Breast epithelium (tissue), 4 donors: ENCODE measurements around the gene IER3. TPM values are rescaled to one million over a fixed set of nuclear protein-coding genes. Genes with fewer than 3 reads are reported as not detected.
A peak's percentile ranks its signal among the peaks of the same experiment; 100 is the strongest.

Experiments
- DNase-seq, 2 donors: peaks; one replicate each; pipeline ENCODE4 v3.0.0-alpha.2; 2019; ENCODE audit warnings: low spot score in 2 of 2
- H3K27ac ChIP-seq, 2 donors: fragments of 200-600 bp; sonication (generic) in 1 of 2; one replicate each; pipeline ENCODE4 v1.5.1; 2016 to 2019; ENCODE audit warnings: mild to moderate bottlenecking in 1 of 2
- H3K27me3 ChIP-seq, 2 donors: fragments of 200-600 bp; sonication (generic) in 1 of 2; one replicate each; pipeline versions ENCODE4 v1.5.1 to v1.6.0; 2017 to 2019; ENCODE audit warnings: control low read depth in 1 of 2, mild to moderate bottlenecking in 1 of 2
- H3K36me3 ChIP-seq: fragments of 200-600 bp; one replicate; pipeline ENCODE4 v1.5.1; 2019
- H3K4me1 ChIP-seq, 2 donors: fragments of 200-600 bp; sonication (generic); one replicate each; pipeline ENCODE4 v1.5.1; 2016 to 2019; ENCODE audit warnings: control low read depth in 1 of 2
- H3K4me3 ChIP-seq, 3 donors: fragments of 200-600 bp; sonication (generic); 1 replicate in 2 of 3; 2 replicates in 1 of 3; pipeline ENCODE4 v1.5.1; 2016 to 2019; ENCODE audit warnings: mild to moderate bottlenecking in 3 of 3, moderate library complexity in 2 of 3
- H3K9me3 ChIP-seq, 2 donors: fragments of 200-600 bp; sonication (generic) in 1 of 2; one replicate each; pipeline ENCODE4 v1.5.1; 2016 to 2019; ENCODE audit warnings: control low read depth in 1 of 2
- POLR2A ChIP-seq: fragments of 450-650 bp; IDR thresholded peaks from one replicate; pipeline ENCODE4 v1.6.1; 2016; ENCODE audit warnings: antibody characterized with exemption, mild to moderate bottlenecking, moderate library complexity
- POLR2AphosphoS5 ChIP-seq, 3 donors: sonication (generic); formaldehyde crosslinking; IDR thresholded peaks; one replicate each; pipeline ENCODE4 v1.6.1; 2017; ENCODE audit warnings: antibody characterized with exemption in 3 of 3
- intact Hi-C: fragments of 100-400 bp; cut with DNase I; formaldehyde crosslinking; loops from one replicate; pipeline ENCODE4 v1.15.1; 2023; ENCODE audit warnings: low total_unique reads
- total RNA-seq, 3 donors: library from RNA; depleted of rRNA; stranded (reverse); fragments of >200 nt; gene quantifications; one replicate each; pipeline ENCODE4 v1.1.0, GENCODE V29; 2016
- TF ChIP-seq, protein P1 (sequence below), 3 donors: fragments of 450-650 bp; IDR thresholded peaks; one replicate each; pipeline ENCODE4 v1.5.1; 2016 to 2017; ENCODE audit warnings: antibody characterized with exemption in 3 of 3, mild to moderate bottlenecking in 3 of 3, moderate library complexity in 3 of 3

The IER3 gene
- total RNA-seq, 3 donors from 2014 or later = 7.7 to 64.1 (median 20.0) TPM

- H3K4me1 ChIP-seq = peaks cover 4 to 29% of the 10 kb centered on the region in 2 donors
These were observed 3.1 kb downstream of the IER3 start for GRCh38 chr6:30741063-30741779.

GRCh38 chr6:30740540-30740870 lies 3.8 kb downstream of the IER3 start:
- Histone ChIP-seq H3K4me3 (no peak overlapping the region), H3K27ac (peak overlapping the region; percentile 5 to 99), H3K4me1 (peaks cover 4 to 29% of the 10 kb centered on the region in 2 donors), H3K9me3 (no peaks in the 10 kb centered on the region), H3K36me3 (no peaks in the 10 kb centered on the region), H3K27me3 (no peaks in the 10 kb centered on the region)
- intact Hi-C loops = no loop called here
- DNase-seq = no peak
- TF ChIP-seq POLR2AphosphoS5 (IDR thresholded peaks at IDR 0.05) = no peak

More at GRCh38 chr6:30741063-30741779, 3.1 kb downstream of the IER3 start:
- Histone ChIP-seq H3K27ac (peak overlapping the region; percentile 97 to 99), H3K36me3 (no peaks in the 10 kb centered on the region), H3K9me3 (no peaks in the 10 kb centered on the region), H3K4me3 (peak overlapping the region; percentile 83 to 93 (median 86)), H3K27me3 (no peaks in the 10 kb centered on the region)
- intact Hi-C loops = no loop called here
- TF ChIP-seq POLR2AphosphoS5 (IDR thresholded peaks at IDR 0.05) (no peak), POLR2A (no peak)
- TF ChIP-seq, protein P1, sequence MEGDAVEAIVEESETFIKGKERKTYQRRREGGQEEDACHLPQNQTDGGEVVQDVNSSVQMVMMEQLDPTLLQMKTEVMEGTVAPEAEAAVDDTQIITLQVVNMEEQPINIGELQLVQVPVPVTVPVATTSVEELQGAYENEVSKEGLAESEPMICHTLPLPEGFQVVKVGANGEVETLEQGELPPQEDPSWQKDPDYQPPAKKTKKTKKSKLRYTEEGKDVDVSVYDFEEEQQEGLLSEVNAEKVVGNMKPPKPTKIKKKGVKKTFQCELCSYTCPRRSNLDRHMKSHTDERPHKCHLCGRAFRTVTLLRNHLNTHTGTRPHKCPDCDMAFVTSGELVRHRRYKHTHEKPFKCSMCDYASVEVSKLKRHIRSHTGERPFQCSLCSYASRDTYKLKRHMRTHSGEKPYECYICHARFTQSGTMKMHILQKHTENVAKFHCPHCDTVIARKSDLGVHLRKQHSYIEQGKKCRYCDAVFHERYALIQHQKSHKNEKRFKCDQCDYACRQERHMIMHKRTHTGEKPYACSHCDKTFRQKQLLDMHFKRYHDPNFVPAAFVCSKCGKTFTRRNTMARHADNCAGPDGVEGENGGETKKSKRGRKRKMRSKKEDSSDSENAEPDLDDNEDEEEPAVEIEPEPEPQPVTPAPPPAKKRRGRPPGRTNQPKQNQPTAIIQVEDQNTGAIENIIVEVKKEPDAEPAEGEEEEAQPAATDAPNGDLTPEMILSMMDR (IDR thresholded peaks at IDR 0.05) = no peak
- DNase-seq = no peak

DNA sequence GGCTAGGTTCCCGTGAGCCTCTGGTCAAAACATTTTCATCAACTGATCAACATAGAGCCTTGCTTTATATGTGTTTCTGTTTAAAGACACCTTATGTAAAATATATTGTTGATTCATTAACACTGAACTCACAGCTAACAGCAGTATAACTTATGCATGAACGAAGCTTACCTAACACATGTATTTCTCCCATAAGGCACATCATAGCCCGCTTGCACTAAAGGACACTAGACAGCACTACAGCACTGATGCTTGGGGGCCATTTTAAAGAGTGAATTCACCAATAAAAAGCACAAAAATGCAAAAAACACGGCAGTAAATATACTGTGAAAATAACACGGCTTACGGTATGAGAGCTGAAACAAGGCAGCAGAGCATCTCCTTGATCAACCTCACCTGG lies 5.8 kb downstream of the IER3 start:
- no peak for DNase-seq
- Histone ChIP-seq H3K4me3 (no peak overlapping the region), H3K36me3 (no peaks in the 10 kb centered on the region), H3K27ac (no peak overlapping the region), H3K27me3 (no peaks in the 10 kb centered on the region), H3K9me3 (no peaks in the 10 kb centered on the region), H3K4me1 (peaks cover 4 to 29% of the 10 kb centered on the region in 2 donors)
- TF ChIP-seq, protein P1 (IDR thresholded peaks at IDR 0.05) = no peak
- no peak for TF ChIP-seq POLR2A
- TF ChIP-seq POLR2AphosphoS5 (IDR thresholded peaks at IDR 0.05) = no peak
- intact Hi-C loops = no loop called here

GRCh38 chr6:30735668-30736314 lies 8.6 kb downstream of the IER3 start:
- H3K4me1 ChIP-seq = peaks cover 4 to 18% of the 10 kb centered on the region in 2 donors

DNA sequence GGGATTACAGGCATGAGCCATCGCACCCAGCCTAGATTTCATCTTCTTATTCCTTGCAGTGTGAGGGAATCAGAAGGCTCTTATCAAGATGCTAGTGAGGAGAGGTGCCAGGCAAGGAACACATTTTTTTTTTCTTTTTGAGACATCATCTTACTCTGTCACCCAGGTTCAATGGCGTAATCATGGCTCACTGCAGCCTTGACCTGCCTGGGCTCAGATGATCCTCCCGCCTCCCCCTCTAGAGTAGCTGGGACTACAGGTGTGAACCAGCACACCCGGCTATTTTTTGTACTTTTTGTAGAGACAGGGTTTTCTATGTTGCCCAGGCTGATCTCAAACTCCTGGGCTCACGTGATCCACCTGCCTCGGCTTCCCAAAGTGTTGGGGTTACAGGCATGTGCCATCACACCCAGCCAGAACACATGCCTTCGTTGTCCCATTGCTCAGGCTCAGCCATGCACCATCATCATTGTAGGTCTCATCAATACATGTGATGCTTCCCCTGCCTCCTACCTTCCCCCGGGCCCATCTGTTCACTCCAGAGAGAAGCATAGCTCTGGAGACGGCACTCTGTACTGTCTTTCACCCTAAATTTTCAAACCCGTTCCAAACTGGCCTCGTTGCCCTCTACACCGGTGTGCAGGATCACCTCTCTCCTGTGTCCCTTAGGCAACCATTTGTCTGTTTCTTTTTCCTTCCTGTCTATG lies 12.0 kb downstream of the IER3 start:
- Histone ChIP-seq H3K36me3 (no peaks in the 10 kb centered on the region), H3K27me3 (no peaks in the 10 kb centered on the region), H3K27ac (no peak overlapping the region), H3K4me1 (peaks cover 4 to 6% of the 10 kb centered on the region in 2 donors), H3K4me3 (no peak overlapping the region), H3K9me3 (no peaks in the 10 kb centered on the region)
- no peak for DNase-seq
- intact Hi-C loops = loop anchor here (5.0 kb wide), 1 partner anchor 990 kb away; no protein-coding TSS in a partner anchor
- no peak for TF ChIP-seq POLR2AphosphoS5 (IDR thresholded peaks at IDR 0.05)
- no peak for TF ChIP-seq POLR2A
- TF ChIP-seq, protein P1 (IDR thresholded peaks at IDR 0.05) = no peak

More at GRCh38 chr6:30735668-30736314, 8.6 kb downstream of the IER3 start:
- no peaks in the 10 kb centered on the region for H3K27me3 ChIP-seq
- no peaks in the 10 kb centered on the region for H3K36me3 ChIP-seq
- DNase-seq = no peak
- H3K4me3 ChIP-seq = no peak overlapping the region
- no peak overlapping the region for H3K27ac ChIP-seq
- no peaks in the 10 kb centered on the region for H3K9me3 ChIP-seq
- intact Hi-C loops = no loop called here
- TF ChIP-seq POLR2AphosphoS5 (IDR thresholded peaks at IDR 0.05) = no peak
- TF ChIP-seq, protein P1 (IDR thresholded peaks at IDR 0.05) = no peak
